Stimulated activated CD4-positive, alpha-beta T cell treated with anti-CD3 and anti-CD28 coated beads, TNF-alpha, amount 100 ng/mL, for 1 hour (primary cell): Measurements from ENCODE around the gene MAN1C1.
"Not testable (repeated sequence)": the region's sequence is repeated elsewhere in the genome, so short reads cannot be mapped to it uniquely, and the experiment has no call there.

Source experiments
- DNase-seq, 3 donors: peaks; one replicate each; pipeline ENCODE4 v3.0.0-alpha.2; 2020; ENCODE audit warnings: low read depth in 3 of 3, low spot score in 1 of 3

The MAN1C1 gene

DNA sequence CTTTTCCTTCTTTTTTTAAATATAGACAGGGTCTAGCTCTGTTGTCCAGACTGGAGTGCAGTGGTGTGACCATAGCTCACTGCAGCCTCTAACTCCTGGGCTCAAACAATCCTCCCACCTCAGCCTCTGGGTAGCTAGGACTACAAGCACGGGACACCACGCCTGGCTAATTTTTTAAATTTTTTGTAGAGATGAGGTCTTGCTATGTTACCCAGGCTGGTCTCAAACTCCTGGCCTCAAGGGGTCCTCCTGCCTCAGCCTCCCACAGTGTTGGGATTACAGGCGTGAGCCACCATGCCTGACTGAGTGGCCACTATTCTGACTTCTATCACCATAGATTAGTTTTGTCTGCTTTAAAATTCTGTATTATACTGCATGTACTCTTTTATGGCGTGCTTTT is 80.1 kb downstream of the MAN1C1 start:
- DNase-seq, result not testable (repeated sequence)

- DNase-seq, result no peak
Observed at GRCh38 chr1:25697435-25698217, 81.0 kb downstream of the MAN1C1 start.

DNA sequence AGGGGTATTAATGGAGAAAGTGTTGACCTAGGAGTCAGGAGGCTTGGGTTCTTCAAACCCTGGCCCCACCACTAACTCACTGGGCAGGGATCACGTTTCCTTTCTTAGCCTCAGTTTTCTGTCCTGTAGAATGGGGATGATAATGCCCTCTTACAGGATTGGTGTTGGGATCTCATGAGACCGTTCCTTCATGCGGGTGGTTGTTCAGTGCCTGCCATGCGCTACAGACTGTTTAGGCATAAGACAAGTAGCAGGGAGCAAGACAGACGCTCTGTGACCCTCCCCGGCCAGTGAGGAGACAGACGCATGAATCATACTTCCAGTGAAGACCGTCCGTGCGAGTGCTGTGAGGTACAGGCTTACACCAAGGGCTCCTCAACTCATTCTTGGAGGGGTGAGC is 81.7 kb downstream of the MAN1C1 start:
- no peak for DNase-seq

- DNase-seq, result not testable (repeated sequence)
Observed at GRCh38 chr1:25699059-25699458, 82.5 kb downstream of the MAN1C1 start.

DNA sequence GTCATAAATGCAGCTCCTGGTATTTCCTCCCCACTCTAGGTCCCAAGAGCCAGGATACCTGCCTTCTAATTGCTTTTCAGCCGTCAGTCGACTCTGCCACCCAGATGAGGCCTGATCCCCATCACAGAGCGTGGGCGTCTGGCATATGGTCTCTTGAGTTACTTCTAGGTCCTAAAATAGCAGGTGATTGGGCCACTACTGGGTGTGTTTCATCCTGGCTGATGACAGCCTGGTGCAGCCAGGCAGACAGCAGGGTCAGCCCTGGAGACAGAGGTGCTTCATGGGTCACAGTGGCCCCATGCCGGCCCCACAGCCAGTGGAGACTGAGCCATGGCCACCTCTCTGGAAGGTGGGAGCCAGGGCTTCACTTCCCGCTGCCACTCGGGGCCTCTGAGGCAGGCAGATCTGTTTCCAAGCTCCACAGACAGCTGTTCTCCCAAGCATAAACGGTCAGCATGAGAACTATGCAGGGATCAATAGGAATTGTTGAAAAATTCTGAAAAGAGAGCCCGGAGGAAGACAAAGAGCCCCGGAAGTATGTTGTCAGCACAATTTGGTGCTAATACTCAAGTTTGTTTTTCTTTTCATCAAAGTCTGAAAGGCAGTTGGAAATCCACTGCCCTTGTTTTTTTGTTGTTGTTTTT is 83.0 kb downstream of the MAN1C1 start:
- no peak for DNase-seq

DNA sequence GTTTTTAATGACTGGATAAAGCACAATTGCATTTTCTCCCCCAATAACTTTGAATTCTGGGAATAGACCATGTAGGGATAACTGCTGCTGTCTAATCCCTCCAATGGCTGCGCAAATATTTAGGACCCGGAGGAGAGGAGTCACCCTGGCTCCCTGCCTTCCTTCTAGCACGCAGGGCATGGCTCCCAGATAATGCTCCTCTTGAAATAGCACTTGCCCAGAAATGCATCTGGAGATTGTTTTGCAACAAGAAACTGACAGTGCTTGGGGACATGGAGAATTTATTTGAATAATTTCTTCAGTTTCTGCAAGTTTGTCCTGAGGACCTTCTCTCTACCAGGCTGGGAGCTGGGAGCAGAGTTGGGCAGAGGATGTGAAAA is 83.5 kb downstream of the MAN1C1 start:
- DNase-seq, result no peak

GRCh38 chr1:25700626-25701025 is 84.0 kb downstream of the MAN1C1 start:
- no peak for DNase-seq

DNA sequence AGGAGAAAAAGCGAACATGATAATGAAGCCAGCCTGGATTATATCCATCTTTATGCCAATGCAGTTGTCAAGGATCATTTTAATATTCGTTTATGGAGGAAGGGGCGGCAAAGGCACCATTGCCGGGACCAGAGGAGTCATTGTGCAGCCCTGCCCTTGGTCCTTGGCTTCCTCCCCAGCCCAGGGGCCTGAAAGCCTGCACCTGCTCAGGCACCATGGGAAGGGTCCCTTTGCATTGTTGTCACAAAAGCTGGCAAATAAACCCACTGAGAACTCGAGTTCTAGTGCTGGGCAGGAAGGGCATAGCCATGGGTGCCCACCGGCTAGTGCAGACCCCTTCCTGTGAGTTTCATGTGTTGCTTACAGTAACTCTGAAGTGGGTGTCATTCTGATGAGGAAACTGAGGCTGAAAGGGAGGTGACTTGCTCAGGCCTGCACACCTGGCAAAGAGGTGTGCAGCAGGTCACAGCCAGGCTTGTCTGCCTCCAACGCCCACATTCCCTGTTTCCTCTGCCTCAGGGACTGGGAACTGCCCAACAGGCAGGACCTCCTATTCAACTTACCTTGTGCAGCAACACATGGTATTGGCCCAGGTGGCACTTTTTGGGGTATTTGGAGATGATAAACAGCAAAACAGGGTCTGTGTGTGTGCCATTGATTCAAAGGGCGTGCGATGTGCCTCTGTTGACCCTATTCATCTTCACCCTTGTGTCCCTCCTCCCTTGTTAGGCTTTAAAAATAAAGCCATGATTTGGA is 84.6 kb downstream of the MAN1C1 start:
- DNase-seq, result no peak

DNA sequence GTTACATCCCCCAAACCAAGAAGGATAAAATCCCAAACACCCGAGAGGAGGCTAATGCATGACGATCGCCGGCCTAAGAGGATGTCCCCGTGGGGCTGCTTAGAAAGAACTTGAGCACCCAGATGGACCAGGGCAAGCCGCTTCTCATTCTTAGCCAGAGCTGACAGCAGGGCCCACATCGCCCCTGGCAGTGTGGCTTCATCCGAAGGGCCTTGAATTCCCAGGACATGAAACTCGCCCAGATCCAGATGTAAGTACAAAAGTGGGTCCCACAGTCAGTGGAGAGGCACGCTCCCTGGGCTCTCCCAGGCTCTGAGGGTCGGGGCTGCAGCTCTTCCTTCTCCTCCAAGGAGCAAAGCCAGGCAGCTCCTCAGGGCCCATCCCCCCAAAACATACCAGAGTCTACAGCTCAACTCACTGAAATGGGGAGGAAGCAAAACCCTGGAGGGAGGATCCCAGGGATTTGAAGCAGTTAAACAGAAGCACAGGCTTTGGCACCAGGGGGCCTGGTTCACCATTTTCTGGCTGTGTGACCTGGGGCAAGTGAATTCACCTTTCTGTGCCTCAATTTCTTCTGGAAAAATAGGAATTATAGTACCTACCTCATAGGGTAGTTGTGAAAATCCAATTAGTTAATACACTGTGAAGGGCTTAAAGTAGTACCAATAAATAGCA is 85.6 kb downstream of the MAN1C1 start:
- no peak for DNase-seq

DNA sequence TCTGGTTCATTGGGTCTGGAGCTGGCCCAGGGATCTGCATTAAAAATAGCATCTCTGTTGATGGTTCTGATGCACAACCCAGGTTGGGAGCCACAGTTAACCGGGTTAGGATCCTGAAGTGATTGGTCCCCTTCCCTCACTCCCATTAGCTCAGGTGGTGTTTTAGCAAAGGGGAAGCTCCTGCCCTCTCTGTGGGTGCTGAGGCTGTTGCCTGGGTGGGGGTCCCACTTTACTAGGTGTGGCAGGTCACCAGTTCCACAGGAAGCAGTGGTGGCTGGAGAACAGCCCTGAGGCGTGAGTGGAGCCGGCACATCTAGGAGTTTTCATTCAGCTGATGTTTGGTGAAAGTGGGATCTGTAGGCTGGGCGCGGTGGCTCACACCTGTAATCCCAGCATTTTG is 86.5 kb downstream of the MAN1C1 start:
- no peak for DNase-seq

DNA sequence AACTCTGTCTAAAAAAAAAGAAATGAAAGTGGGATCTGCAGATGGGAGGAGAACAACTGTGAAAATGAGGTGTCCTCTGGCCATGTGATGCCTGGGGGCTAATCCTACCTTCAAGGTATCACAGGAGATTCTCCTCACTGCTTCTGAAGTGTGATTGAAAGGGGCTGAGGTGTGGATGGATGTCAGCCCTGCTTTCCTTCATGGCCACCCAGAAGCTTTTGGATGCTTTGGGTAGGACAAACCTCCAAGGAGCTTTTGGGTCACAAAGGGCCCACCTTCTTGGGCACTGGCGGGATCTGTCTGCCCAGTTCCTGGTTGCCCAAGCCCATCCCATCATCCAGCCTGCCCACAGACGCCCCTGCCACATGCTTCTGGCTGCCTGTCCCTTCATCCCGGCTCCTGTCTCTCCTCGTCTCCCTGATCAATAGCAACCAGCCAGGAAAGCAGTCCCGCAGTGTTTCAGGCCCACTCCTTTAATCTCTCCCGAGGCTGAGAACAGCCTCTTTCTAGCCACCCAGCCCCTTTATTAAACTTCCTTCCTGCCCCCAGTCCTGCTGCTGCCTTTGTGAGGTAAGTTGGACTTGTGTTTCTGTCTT is 87.2 kb downstream of the MAN1C1 start:
- DNase-seq, result no peak

DNA sequence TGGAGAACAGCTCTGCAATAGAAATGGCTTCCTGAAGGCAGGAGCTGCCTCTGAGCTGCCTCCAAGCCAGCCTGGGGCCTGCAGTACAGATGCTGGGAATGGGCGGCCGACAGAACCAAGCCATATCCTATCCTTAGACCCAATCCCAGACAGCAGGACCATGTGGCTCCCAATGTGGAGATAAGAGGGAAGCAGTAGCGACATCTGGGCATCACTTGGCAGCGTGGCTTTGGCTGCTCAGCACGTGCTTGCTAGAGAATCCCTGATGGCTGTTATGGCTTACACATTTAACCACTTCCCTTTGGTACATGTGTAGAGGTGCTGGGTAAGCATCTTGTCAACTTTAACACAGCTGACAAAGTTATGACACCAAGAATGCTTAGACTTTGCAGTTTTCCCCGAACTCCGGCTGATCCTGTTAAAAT is 87.7 kb downstream of the MAN1C1 start:
- peak in 1 of 3 donors; percentile 13 for DNase-seq

DNA sequence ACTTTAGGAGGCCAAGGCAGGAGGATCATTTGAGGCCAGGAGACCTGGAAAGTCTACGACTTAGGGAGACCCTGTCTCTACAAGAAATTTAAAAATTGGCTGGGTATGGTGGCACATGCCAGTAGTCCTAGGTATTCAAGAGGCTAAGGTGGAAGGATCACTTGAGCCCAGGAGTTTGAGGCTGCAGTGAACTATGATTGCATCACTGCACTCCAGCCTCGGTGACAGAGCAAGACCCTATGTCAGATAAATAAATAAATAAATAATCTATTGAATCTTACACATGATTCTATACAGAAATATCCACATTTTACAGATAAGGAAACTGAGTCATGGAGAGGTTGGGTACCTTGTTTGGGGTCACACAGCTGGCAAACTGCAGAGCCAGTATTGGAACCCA is 89.1 kb downstream of the MAN1C1 start:
- DNase-seq, result no peak

DNA sequence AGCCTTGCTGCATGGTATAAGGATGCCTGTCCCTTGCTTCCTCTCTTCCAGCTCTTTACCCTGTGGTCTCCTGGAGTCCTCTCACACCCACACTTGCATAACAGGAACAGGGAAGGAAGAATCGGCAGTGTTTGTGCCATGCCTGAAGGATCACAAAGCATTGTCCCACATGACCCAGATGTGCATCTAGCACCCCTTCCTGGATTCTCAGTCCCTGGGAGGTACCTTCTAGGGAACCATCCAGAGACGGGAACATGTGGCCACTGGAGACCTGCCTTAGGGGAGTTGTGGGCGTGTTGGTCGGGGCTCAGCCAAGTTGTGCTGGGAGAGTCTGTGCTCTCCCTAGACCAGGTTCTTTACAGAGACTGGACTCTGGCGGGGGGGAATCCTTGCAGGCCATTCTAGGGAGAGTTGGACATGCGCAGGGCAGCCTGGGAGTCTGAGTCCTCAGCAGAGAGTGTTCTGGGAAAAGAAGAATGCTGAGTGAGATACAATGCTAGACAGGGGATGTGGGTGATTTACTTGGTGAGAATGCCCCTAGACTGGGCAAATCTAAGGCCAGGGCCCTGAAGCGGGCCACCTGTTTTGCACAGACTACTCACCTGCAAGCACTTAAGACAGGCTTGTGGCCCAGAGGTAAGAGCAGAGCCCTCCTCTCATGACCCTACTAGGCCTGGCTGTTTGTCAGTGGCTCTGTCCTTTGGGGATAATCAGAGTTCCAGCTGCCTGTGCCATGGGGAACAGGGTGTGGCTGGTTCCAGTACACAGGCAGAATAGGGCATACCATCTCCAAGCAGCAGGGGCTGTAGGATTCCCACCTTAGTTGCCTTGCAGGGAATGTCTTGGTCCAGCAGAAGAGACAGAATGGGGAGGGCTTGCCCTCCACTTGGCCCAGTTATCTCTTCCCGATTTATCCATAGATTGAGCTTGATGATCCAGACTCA is 89.8 kb downstream of the MAN1C1 start:
- DNase-seq, result no peak

DNA sequence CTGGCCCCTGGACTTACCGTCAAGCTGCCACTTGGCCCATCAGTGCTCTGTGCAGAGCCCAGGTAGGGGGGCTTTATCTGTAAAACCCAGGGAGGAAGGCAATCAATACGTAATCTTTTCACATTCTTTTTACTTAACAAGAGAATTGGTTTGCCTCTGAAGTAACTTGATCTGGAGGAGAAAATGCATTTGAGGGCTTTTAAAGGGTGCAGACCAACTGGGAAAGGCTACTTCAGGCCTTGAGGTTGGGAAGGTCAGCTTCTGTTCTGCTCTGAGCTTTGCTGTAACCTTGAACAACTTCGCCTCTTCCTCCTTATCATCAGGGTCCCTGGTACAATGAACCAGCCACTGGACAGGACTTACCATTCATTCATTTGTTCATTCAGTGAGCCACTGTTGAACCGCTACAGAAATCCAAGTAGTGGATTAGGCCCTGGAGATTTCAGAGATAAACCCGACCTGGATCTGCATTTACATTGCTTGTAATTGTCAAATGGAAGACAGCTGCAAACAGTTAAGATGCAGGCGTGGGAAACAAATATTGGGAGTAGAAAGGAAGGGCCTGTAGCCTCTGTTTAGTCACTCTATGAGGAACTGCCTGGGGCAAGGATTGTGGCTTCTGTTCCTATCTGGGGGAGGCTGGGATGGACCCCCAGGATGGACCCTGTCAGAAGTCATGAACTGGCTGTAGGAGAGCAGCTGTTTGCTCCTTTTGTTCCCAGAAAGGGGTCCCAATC is 90.9 kb downstream of the MAN1C1 start:
- no peak for DNase-seq

DNA sequence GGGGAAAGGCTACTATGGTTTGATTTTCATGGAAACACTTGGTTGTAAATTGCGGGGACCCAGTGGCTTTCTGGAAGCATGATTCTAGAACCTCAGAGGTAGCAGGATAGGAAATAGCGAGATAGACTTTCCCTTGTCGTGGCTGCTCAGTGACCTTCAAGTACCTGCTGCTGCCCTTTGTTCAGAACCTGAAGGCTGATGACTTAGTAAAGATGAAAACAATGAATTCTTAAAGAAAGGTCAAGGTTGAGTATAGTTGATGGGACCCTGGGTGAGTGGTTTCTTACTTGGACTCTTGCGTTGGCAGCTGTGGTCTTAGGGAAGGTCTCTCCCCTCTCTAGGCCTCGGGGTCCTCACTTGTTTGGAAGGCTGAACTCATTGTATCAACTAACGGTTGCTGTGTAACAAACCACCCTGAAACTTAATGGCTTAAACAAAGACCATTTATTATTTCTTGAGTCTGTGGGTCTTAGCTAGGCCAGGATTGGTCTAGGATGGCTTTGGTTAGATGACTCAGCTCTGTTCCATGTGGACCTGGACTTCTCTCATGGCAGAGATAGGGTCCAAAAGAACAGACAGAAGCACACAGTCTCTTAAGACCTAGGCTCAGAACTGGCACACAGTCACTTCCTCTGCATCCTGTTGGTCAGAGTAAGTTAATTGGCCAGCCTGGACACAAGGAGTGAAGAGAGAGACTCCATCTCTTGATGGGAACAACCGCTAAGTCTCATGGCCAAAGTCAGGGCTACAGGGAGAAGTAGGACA is 94.2 kb downstream of the MAN1C1 start:
- DNase-seq, result no peak

- peak in 2 of 3 donors; percentile 22 to 37 for DNase-seq
Observed at GRCh38 chr1:25711555-25712298, 95.1 kb downstream of the MAN1C1 start.
